IPS DF 6.9 (cell line): Measurements from ENCODE around the gene CFAP58.
A peak's percentile ranks its signal among the peaks of the same experiment; 100 is the strongest.

ENCODE experiments used
- DNase-seq: peaks from one replicate; pipeline ENCODE4 v3.0.0-alpha.2; 2013; ENCODE audit warnings: low read depth, low spot score
- H3K27ac ChIP-seq: one replicate; pipeline ENCODE4 v1.5.1; 2013; ENCODE audit warnings: low read length, control low read depth
- H3K27me3 ChIP-seq: 2 replicates; pipeline ENCODE4 v1.6.1; 2013; ENCODE audit warnings: mild to moderate bottlenecking, low read length; ENCODE audit not compliant: control insufficient read depth, insufficient read depth
- H3K36me3 ChIP-seq: 2 replicates; pipeline ENCODE4 v1.6.1; 2013; ENCODE audit warnings: low read length; ENCODE audit not compliant: control insufficient read depth, insufficient read depth
- H3K4me1 ChIP-seq: 2 replicates; pipeline ENCODE4 v1.6.1; 2013; ENCODE audit warnings: low read length; ENCODE audit not compliant: control insufficient read depth, insufficient read depth
- H3K4me3 ChIP-seq: 2 replicates; pipeline ENCODE4 v1.5.1; 2013; ENCODE audit warnings: mild to moderate bottlenecking, low read length
- H3K9me3 ChIP-seq: 2 replicates; pipeline ENCODE4 v1.6.1; 2013; ENCODE audit warnings: low read length, inconsistent platforms; ENCODE audit not compliant: control insufficient read depth, insufficient read depth
- WGBS: extraction: QIAGEN DNeasy Blood & Tissue Kit; methylation state at CpG from one replicate; pipeline ENCODE4 v1.1.7; 2013; ENCODE audit warnings: mixed read lengths, missing lambda C conversion rate; ENCODE audit not compliant: insufficient read length, insufficient coverage; 5-methylcytosine and 5-hydroxymethylcytosine counted together

Gene CFAP58

DNA sequence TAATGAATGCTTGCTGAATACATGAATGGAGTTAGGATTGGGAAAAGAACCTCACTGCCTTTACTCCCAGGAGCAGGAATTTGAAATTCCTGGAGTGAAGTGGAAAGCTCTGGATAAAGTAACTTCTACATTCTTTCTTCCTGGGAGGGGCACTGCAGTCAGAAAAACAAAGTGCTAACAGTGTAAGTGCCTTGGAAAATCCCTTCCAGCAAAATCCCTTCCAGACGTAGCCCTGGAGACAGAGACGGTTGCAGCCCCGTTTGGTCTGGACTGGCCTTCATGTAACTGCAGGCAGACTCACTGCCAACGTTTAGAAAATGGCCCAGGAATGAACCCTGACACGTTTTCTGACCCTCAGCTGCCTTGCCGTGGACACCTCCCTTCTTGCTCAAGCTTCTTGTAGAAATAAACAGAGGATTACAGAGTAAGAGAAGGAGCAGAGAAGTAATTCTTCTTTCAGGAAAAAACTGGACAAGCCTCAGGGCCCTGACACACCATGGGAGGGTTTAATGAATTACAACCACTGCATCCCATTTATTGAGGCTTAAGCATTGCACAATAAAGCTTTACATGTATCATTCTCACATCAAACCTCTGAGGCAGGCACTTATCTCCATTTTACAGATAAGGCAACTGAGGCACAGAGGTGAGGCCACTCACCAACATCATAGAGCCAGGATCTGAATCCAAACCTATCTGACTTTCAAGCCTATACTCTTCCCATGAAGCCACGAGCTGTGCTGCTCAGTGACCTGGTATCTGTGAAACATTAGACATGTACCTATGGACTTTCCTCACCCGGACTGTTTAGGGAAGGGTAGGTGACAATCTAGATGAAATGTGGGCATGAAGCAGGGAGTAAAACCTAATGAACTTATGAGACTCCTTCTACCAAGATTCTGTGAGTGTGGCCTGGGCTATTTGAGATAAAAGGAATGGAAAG, 23.2 kb upstream of the CFAP58 start:
- H3K9me3 ChIP-seq = no peaks in the 10 kb centered on the region
- no CpG with 5 or more reads among the region's 8 CpGs for WGBS
- peaks cover 31% of the 10 kb centered on the region for H3K4me1 ChIP-seq
- no peak overlapping the region for H3K4me3 ChIP-seq
- DNase-seq = no peak
- no peaks in the 10 kb centered on the region for H3K27me3 ChIP-seq
- no peaks in the 10 kb centered on the region for H3K36me3 ChIP-seq
- H3K27ac ChIP-seq = no peak overlapping the region

DNA sequence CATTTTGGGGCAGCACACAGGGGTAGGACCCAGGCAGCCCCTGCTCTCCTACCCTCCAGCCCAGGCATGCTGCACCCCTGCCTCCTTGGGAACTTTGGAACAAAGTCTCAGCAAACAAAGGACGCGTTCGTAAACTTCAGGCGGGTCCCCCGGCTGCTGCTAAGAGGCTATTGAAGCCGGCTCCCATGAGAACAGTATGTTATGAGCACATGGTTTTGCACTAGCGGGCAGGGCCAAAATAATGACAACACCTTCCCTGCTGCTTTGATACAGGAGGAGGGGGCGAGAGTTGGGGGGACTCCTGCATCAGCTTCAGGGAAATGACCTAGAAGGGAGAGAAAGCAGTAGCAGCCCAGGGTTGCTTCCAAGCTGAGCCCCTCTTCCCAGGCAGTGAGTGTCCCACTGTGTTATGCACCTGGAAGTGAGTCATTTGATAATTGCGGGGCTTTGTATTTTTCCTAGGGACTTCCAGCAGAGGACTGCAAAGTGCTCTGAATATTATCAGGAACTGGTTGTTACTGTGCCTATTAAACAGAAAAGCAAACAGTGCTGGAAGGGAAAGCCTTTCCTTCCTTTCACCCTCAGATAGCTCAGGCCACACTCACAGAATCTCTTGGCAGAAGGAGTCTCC, 22.3 kb upstream of the CFAP58 start:
- Histone ChIP-seq H3K4me3 (no peak overlapping the region), H3K4me1 (peaks cover 34% of the 10 kb centered on the region), H3K36me3 (no peaks in the 10 kb centered on the region), H3K27me3 (no peaks in the 10 kb centered on the region), H3K27ac (no peak overlapping the region), H3K9me3 (no peaks in the 10 kb centered on the region)
- DNase-seq = no peak
- WGBS = no CpG with 5 or more reads among the region's 9 CpGs

DNA sequence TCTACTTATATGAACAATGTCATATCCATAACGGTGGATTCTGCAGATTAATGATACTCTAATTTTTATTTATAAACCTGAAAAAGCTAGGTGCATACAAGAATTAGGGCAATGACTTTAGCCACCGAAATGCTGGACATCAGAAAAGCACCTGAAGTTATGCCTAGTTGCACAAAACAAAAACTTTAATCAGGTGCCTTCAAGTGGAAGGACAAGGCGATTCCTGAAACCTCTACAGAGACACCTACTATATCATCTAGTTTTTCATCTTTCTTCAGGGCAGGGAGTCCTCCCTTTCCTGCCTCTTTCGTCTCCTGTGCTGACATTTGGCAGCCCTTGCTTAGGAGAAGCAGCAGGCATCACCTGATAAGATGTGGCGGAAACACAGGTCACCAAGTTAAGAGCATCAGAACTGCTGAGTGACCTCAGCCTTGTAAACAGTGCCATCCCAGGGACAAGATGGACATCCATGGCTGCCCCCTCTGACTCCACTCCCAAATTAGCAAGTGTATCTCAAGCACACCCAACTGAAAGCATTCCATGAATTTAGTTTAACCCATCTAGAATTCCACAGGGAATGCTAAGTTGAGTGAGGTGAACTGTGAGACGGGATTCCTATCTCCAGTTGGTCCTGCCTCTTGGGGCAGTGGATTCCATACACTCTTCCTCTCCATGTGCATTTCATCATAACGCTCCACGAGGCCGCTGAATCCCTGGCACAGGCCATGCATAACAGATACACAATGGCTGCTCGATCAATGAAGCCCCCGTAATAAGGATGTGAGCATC, 21.2 kb upstream of the CFAP58 start:
- no peaks in the 10 kb centered on the region for H3K36me3 ChIP-seq
- peaks cover 31% of the 10 kb centered on the region for H3K4me1 ChIP-seq
- no peaks in the 10 kb centered on the region for H3K9me3 ChIP-seq
- H3K4me3 ChIP-seq = no peak overlapping the region
- no peak for DNase-seq
- no CpG with 5 or more reads among the region's 11 CpGs for WGBS
- no peaks in the 10 kb centered on the region for H3K27me3 ChIP-seq
- no peak overlapping the region for H3K27ac ChIP-seq

DNA sequence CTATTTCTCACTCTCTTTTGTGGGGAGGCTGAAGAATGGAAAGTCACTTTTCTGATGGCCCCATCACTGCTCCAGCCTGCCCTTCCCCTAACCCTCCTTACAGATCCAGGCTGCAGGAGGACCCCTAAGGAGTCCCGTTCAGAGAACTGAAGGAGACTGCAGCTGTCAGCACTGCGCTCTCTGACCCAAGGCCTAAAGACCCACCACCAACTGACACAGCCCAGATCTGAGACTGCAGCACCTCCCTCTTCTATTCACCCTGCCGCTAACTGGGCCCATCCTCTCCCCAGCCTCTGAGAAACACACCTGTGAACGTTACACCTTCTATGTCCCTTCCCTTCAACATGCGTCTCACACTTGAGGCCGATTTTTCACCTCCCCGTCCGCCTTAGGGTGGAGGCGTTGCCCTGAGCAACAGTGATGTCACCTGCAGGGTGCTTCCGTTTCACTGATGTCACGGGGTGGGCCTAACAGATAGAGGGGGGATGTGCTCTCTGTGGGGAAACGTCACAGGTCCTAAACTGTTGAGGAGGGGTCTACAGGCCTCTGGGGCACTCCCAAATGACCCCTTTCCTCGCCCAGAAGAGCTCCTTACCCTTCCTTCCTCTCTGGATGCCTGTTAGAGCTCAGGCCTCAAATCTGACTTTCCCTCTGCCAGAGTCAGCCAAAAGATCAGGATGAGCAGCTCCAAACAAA, 20.5 kb upstream of the CFAP58 start:
- Histone ChIP-seq H3K9me3 (no peaks in the 10 kb centered on the region), H3K27me3 (no peaks in the 10 kb centered on the region), H3K27ac (no peak overlapping the region), H3K4me3 (no peak overlapping the region), H3K36me3 (no peaks in the 10 kb centered on the region), H3K4me1 (peaks cover 23% of the 10 kb centered on the region)
- no CpG with 5 or more reads among the region's 13 CpGs for WGBS
- no peak for DNase-seq

DNA sequence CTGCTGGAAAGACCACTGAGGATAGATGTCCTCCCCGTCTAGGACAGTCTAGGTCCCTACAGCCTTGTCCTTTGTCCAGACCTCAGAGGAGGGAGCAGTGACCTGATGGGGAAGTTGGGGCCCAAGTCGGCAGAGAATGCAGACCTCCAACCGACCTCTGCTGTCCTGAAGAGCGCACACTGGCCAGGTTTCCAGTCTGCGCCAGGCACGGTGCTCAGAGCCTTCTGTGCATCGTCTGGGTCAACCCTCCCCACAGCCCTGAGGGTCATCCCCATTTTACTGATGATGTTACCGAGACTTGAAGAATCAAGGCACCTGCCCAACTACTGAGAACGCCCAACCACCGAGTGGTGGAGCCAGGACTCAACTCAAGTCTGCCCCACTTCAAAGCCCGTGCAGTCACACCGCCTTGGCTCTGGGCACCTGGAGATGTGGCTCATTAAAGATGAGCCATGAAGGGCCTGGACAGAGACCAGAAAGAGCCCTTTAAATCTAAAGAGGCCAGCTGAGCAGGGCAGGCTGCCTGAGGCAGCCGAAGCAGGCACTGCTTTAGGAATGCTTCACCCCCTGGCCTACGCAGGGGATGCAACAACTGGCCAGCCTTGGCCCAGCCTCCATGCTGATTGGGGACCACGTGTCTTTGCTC, 19.8 kb upstream of the CFAP58 start:
- H3K4me1 ChIP-seq = peaks cover 21% of the 10 kb centered on the region
- no peak for DNase-seq
- H3K9me3 ChIP-seq = no peaks in the 10 kb centered on the region
- H3K36me3 ChIP-seq = no peaks in the 10 kb centered on the region
- H3K27ac ChIP-seq = no peak overlapping the region
- H3K4me3 ChIP-seq = no peak overlapping the region
- no peaks in the 10 kb centered on the region for H3K27me3 ChIP-seq
- WGBS = no CpG with 5 or more reads among the region's 15 CpGs

DNA sequence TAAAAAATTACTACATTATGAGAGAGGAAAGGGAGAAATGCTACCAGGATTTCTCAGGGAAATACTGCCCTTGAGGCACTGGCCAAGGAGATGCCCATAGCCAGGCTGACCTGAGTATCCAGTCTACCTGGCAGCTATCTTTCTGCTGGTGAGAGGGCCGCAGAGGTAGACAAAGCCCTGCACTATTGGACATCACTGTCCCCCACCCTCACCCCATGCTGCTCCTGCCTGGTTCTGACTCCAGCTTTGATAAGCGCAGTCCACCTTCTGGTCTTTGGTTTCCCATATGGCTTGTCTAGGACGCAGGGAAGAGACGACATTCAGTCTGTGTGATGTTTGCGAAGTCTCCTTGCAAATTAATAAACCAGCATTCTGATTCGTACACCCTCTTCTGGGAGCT, 19.1 kb upstream of the CFAP58 start:
- H3K27me3 ChIP-seq = no peaks in the 10 kb centered on the region
- no peak overlapping the region for H3K4me3 ChIP-seq

DNA sequence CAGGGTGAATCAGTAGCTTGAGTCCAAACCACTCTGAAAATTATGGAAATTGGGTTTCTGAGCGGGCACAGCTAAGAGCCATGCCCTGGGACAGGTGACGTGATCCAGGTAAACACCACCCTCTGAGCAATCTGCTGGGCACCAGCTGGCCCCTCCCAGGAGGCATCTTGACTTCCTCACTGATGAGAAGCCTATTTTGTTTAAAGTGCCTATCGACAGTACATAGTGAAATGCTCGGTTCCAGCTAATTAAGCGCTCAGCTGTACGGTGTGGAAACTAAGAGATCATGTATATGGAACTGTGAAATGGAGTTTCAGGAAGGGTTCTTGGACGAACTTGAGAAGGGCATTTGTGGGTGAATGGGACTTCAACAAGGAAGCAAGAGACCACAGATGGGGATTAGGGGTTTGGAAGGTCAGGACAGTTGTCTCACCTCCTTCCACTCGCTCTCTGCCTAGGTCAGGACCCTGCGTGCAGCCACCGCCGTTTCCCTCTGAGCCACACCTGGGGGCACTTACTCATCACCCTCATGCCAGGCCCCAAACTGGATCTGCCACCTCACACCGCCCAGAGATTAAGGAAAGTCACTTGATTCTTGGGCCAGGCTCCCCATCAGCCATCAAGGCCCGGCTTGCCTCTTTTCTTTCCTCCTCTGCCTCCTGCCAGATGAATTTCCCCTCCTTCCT, 18.5 kb upstream of the CFAP58 start:
- DNase-seq = no peak
- peaks cover 17% of the 10 kb centered on the region for H3K4me1 ChIP-seq
- H3K9me3 ChIP-seq = no peaks in the 10 kb centered on the region
- no peak overlapping the region for H3K4me3 ChIP-seq
- H3K36me3 ChIP-seq = no peaks in the 10 kb centered on the region
- no CpG with 5 or more reads among the region's 13 CpGs for WGBS
- H3K27me3 ChIP-seq = no peaks in the 10 kb centered on the region
- H3K27ac ChIP-seq = no peak overlapping the region

More for the DNA sequence above, 19.1 kb upstream of the CFAP58 start:
- Histone ChIP-seq H3K9me3 (no peaks in the 10 kb centered on the region), H3K4me1 (peaks cover 17% of the 10 kb centered on the region), H3K27ac (no peak overlapping the region), H3K36me3 (no peaks in the 10 kb centered on the region)
- WGBS = no CpG with 5 or more reads among the region's 6 CpGs
- DNase-seq = no peak

DNA sequence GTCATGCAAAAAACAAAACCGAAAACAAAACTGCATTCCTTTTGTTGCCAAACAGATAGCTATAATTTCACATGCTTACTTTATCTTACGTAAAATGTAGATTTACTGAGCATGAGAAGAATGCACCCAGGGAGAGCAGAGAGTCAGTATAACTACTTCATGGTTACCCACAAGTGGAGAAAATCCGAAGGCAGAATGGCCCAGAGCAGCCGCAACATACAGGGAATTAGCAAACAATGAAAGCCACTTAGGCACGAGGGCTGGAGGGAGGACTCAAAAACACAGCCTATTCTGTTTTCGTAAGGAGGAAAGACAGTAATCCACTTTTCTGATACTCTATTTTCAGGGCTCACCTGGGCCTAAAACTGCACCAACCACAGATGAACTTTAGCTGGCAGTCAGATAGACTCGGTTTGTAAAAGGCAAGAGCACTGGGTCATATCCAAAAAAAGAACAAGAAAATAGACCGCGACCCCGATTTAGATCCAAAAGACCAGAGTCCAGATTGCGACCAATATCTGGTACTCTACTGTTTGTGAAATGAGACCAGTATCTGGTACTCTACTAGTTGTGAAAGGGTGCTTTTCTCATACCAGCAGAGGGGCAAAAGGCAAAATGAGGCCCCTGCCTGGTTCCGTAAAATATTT, 16.7 kb upstream of the CFAP58 start:
- no peak for DNase-seq
- H3K27ac ChIP-seq = no peak overlapping the region
- no peaks in the 10 kb centered on the region for H3K36me3 ChIP-seq
- H3K4me3 ChIP-seq = peak overlapping the region; percentile 77; the same call in 1 of the 2 replicates
- no peaks in the 10 kb centered on the region for H3K27me3 ChIP-seq
- no peaks in the 10 kb centered on the region for H3K9me3 ChIP-seq
- no CpG with 5 or more reads among the region's 12 CpGs for WGBS
- H3K4me1 ChIP-seq = peaks cover 15% of the 10 kb centered on the region

DNA sequence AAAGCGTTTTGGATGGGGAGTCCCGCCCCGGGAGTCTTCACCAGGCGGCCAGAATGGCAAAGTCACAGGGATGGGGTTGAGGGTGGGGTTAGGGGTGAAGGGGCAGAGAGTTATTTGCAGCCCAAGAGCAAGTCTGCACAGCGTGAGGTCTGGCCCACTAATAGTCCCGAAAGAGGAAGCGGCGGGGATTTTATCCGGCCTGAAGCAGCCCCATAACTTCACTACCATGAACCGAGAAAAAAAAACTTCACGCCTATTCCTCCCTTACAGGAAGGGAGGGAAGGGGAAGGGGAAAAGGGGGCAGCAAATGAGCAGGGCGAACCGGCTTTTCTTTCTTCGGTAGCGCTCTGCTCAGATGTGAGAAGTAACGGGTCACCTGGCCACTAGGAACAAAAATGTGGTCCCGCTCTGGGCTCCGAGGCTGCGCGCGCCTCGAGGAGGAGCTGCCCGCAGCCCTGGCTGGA, 16.1 kb upstream of the CFAP58 start:
- peaks cover 13% of the 10 kb centered on the region for H3K4me1 ChIP-seq

More for the DNA sequence above, 16.1 kb upstream of the CFAP58 start:
- Histone ChIP-seq H3K9me3 (no peaks in the 10 kb centered on the region), H3K27ac (no peak overlapping the region), H3K27me3 (no peaks in the 10 kb centered on the region), H3K4me3 (peak overlapping the region; percentile 77; the same call in 1 of the 2 replicates), H3K36me3 (no peaks in the 10 kb centered on the region)
- DNase-seq = no peak
- WGBS = no CpG with 5 or more reads among the region's 23 CpGs
